Heart right ventricle (tissue), 16 donors: ENCODE results near the gene DCLK1. TPM values are rescaled to one million over a fixed set of nuclear protein-coding genes. Genes with fewer than 3 reads are reported as not detected.
"Not testable (repeated sequence)": the region's sequence is repeated elsewhere in the genome, so short reads cannot be mapped to it uniquely, and the experiment has no call there.

Experiments used
- ATAC-seq, 8 donors: fragments of 200-7000 bp; cut with Tn5 transposase; one replicate each; pipeline ENCODE4 v1.9.1; 2020; ENCODE audit warnings: mild to moderate bottlenecking in 8 of 8, moderate library complexity in 8 of 8, moderate number of reproducible peaks in 1 of 8
- DNase-seq, 2 donors: peaks; one replicate each; pipeline ENCODE4 v3.0.0-alpha.2; 2020
- H3K27ac ChIP-seq, 10 donors: fragments of 200-600 bp; sonication (generic) in 2 of 10; one replicate each; pipeline versions ENCODE4 v1.5.0 to v1.8.0; 2020 to 2022; ENCODE audit warnings: mild to moderate bottlenecking in 3 of 10
- H3K27me3 ChIP-seq, 7 donors: fragments of 200-600 bp; one replicate each; pipeline ENCODE4 v1.8.0; 2021 to 2022; ENCODE audit warnings: mild to moderate bottlenecking in 2 of 7
- H3K36me3 ChIP-seq, 9 donors: fragments of 200-600 bp; sonication (generic) in 1 of 9; one replicate each; pipeline versions ENCODE4 v1.5.0 to v1.8.0; 2020 to 2022; ENCODE audit warnings: mild to moderate bottlenecking in 2 of 9
- H3K4me1 ChIP-seq, 9 donors: fragments of 200-600 bp; sonication (generic) in 1 of 9; one replicate each; pipeline versions ENCODE4 v1.5.0 to v1.8.0; 2020 to 2022; ENCODE audit warnings: mild to moderate bottlenecking in 4 of 9
- H3K4me3 ChIP-seq, 10 donors: fragments of 200-600 bp; sonication (generic) in 2 of 10; one replicate each; pipeline versions ENCODE4 v1.5.0 to v1.8.0; 2020 to 2022; ENCODE audit warnings: mild to moderate bottlenecking in 7 of 10, moderate library complexity in 2 of 10
- H3K9me3 ChIP-seq, 11 donors: fragments of 200-600 bp in 10 of 11; sonication (generic) in 2 of 11; one replicate each; pipeline versions ENCODE4 v1.5.0 to v1.8.0; 2013 to 2022; ENCODE audit warnings: mild to moderate bottlenecking in 2 of 11, control low read depth in 1 of 11, moderate library complexity in 1 of 11
- WGBS, 2 donors: extraction: QIAGEN DNeasy Blood & Tissue Kit; methylation state at CpG; one replicate each; pipeline ENCODE4 v1.1.7; 2013; ENCODE audit warnings: inconsistent platforms in 1 of 2; 5-methylcytosine and 5-hydroxymethylcytosine counted together
- intact Hi-C, 10 donors: fragments of 100-400 bp; cut with DNase I; formaldehyde crosslinking; loops; one replicate each; pipeline versions ENCODE4 v1.11.1 to v1.14.2; 2022
- polyA plus RNA-seq, 2 donors: library from polyadenylated mRNA; stranded (reverse); fragments of 200-250 nt; gene quantifications; one replicate each; pipeline ENCODE4 v1.2.3, GENCODE V29; 2013
- total RNA-seq, 10 donors: library from RNA; stranded (reverse); fragmentation: NEBNext Ultra II Directional in 3 of 10; extraction: Animal tissue kit (Norgen Biotek cat#: 25700) in 3 of 10; gene quantifications; one replicate each; pipeline versions ENCODE4 v1.2.1 to v1.2.4, GENCODE V29; 2021 to 2023
- TF ChIP-seq, protein P1 (sequence below), 9 donors: fragments of 200-600 bp; sonication (generic) in 2 of 9; IDR thresholded peaks; one replicate each; pipeline versions ENCODE4 v1.5.0 to v1.8.0; 2021 to 2022; ENCODE audit warnings: antibody characterized with exemption in 9 of 9, mild to moderate bottlenecking in 5 of 9, moderate library complexity in 1 of 9
- donor health status: Arrhythmogenic right ventricular cardiomyopathy.
- donor health status: ischemic (EF 13 %, LVEDD 7.1; RV severe dilation, severe dysfunction).
- donor health status: healthy with polysubstance abuse.
- donor health status: DM: no; HTN: yes; CAD: no.
- donor health status: DM: no; HTN: no; CAD: no.
- donor health status: ischemic (EF 25% LVEDD 6.9; RV normal size, moderate dysfunction).
- donor health status: ischemic (EF 25% LVEDD 5.7; RV mildly dilated, moderate dysfunction).
- donor health status: healthy.
- donor health status: DM: yes; HTN: yes; CAD: no.
- donor health status: Ischemic cardiomyopathy.
- donor health status: ischemic (EF 35%, LVEDD 5.7; RV mildly dilated, moderate dysfunction).
- donor health status: nonischemic (EF 11% LVEDD 7.7; RV severe dilation, severe dysfunction).
- donor health status: DM: yes; HTN: yes; CAD: no.
- donor health status: PGD.
- donor health status: ischemic (EF 29% LVEDD 5.4; RV normal size, mild dysfunction).
- donor health status: nonischemic (EF 23%, LVEDD 6.1; RV moderate dilation, normal function).

DCLK1 gene
- total and polyA plus RNA-seq, 12 donors = 3.4 to 16.9 (median 9.1) TPM

DNA sequence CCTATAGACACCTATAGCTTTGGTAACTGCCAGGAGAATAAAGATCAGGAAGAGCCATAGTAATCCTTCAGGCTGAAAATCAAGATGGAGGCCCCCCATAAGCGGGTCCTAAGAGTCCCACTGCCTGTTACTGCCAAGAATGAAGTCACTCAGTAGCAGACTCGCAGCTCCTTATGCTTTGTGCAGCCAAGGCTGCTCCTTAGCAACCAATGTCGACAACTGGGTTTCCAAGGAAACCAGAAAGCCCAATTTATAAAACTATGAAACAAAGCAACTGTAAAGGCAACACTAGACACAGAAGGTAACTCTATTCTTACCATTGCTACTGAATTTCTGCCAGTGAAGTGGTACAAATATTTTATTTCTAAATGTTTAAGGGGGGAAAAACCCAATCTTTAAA is 56.5 kb downstream of the DCLK1 start:
- ATAC-seq (peak in 2 of 8 donors; percentile 23 to 34), DNase-seq (no peak)
- TF ChIP-seq, protein P1, sequence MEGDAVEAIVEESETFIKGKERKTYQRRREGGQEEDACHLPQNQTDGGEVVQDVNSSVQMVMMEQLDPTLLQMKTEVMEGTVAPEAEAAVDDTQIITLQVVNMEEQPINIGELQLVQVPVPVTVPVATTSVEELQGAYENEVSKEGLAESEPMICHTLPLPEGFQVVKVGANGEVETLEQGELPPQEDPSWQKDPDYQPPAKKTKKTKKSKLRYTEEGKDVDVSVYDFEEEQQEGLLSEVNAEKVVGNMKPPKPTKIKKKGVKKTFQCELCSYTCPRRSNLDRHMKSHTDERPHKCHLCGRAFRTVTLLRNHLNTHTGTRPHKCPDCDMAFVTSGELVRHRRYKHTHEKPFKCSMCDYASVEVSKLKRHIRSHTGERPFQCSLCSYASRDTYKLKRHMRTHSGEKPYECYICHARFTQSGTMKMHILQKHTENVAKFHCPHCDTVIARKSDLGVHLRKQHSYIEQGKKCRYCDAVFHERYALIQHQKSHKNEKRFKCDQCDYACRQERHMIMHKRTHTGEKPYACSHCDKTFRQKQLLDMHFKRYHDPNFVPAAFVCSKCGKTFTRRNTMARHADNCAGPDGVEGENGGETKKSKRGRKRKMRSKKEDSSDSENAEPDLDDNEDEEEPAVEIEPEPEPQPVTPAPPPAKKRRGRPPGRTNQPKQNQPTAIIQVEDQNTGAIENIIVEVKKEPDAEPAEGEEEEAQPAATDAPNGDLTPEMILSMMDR (IDR thresholded peaks at IDR 0.05) = no peak
- Histone ChIP-seq H3K27ac (no peak overlapping the region), H3K27me3 (no peaks in the 10 kb centered on the region), H3K36me3 (no peaks in the 10 kb centered on the region), H3K4me3 (no peak overlapping the region), H3K4me1 (peaks cover 0 to 4% (median 0%) of the 10 kb centered on the region in 9 donors), H3K9me3 (no peaks in the 10 kb centered on the region)
- intact Hi-C loops = no loop called here
- WGBS, 2 donors = 45 to 51% methylated on average over 3 of the region's 3 CpGs

DNA sequence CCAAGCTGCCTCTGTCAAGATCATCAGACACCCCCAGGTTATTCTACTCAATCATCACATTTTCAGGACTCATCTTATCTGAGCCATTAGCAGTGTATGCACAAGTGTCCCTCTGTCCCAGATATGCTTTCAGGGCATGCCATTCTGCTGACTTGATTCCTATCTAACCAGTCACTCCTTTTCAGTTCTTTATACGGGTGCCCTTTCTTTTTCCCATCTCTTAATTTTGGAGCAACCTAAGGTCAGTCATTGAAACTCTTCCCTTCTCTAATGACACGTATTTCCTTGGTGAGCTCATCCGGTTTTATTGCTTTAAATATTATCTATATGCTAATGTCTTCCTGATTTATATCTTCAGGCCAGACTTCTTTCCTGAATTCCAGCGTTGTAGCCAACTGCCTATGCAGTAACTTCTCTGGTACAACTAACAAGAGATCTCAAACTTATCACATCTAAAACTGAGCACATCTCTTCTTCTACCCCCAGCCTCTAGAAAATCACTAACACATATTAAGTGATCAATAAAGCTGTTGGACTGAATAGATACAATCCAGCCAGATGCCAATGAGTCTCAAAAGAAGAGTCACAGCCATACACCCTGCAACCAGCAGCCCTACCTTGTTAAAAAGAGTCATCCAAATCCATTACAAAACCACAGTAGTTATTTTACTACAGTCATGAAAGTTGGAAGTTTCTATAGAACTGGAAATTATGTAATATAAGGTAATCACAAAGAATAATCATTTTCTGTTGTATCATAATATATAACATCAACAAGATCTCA is 58.8 kb downstream of the DCLK1 start:
- 65 to 66% methylated on average over 4 of the region's 4 CpGs for WGBS, 2 donors
- Histone ChIP-seq H3K27ac (no peak overlapping the region), H3K9me3 (no peaks in the 10 kb centered on the region), H3K4me3 (no peak overlapping the region), H3K27me3 (no peaks in the 10 kb centered on the region), H3K4me1 (peaks cover 0 to 18% (median 0%) of the 10 kb centered on the region in 9 donors), H3K36me3 (no peaks in the 10 kb centered on the region)
- intact Hi-C loops = no loop called here
- TF ChIP-seq, protein P1 (IDR thresholded peaks at IDR 0.05) = no peak
- DNase-seq (no peak), ATAC-seq (no peak)

DNA sequence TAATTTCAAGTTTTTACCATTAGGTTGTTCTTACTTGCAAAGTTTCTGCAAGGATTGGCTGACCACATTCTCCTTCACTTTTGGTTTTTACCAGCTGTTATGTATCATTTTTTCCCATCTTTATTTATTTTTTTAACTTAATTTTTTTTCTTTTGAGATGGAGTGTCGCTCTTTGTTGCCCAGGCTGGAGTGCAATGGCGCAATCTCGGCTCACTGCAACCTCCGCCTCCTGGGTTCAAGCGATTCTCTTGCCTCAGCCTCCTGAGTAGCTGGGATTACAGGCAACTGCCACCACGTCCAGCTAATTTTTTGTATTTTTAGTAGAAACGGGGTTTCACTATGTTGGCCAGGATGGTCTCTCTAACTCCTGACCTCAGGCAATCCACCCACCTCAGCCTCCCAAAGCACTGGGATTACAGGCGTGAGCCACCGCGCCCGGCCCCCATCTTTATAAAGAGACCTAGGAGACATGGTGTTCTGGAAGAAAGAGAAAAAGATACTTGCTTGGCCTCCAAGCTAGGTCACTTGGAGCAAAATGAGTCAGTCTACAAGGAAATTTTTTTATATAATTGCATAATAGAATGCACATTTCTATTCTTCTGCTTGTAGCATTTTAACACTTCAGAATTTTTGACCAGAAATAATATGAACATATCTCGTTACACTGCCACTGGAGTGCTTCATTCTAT is 60.5 kb downstream of the DCLK1 start:
- H3K36me3 ChIP-seq, H3K27me3 ChIP-seq, DNase-seq, H3K9me3 ChIP-seq, intact Hi-C loops: not testable (repeated sequence)
- ATAC-seq = peak in 7 of 8 donors; percentile 31 to 73 (median 37)
- Histone ChIP-seq H3K4me1 (peaks cover 0 to 18% (median 0%) of the 10 kb centered on the region in 9 donors), H3K4me3 (peak overlapping the region in 4 of 10 donors; percentile 12 to 20 (median 18)), H3K27ac (peak overlapping the region in 9 of 10 donors; percentile 24 to 64 (median 53))
- WGBS, 2 donors = 70 to 78% methylated on average over 12 of the region's 12 CpGs

DNA sequence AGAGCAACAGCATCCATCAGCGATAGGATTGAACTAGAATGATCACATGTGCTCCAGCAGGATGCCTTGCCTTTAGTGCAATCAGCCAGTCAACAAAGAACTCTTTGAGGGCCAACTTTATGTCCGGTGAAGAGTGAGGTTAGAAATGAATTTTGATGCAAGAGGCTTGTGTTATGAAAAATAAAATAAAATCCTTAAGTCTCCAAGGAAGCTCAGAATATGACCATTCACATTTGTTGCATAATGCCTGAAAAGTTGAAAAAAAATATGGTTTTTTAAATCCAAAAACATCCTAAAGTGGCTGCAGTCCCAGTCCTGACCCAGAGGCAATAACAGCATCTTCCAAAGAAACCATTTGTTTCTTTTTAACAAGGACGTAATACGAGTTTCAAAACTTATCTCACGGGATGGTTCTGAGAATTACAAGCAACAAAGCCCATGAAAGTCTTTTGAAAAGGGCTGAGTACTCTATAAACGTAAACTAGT is 61.3 kb downstream of the DCLK1 start:
- WGBS, 2 donors = 68 to 69% methylated on average over 6 of the region's 6 CpGs

More for the DNA sequence above, 61.3 kb downstream of the DCLK1 start:
- no peaks in the 10 kb centered on the region for H3K36me3 ChIP-seq
- H3K4me3 ChIP-seq = peak overlapping the region in 2 of 10 donors; percentile 12 to 16
- H3K9me3 ChIP-seq = peaks cover 0 to 5% (median 0%) of the 10 kb centered on the region in 11 donors
- TF ChIP-seq, protein P1 (IDR thresholded peaks at IDR 0.05) = no peak
- DNase-seq (no peak), ATAC-seq (peak; percentile 57 to 90 (median 82))
- peaks cover 0 to 18% (median 0%) of the 10 kb centered on the region in 9 donors for H3K4me1 ChIP-seq
- no peaks in the 10 kb centered on the region for H3K27me3 ChIP-seq
- intact Hi-C loops = no loop called here
- peak overlapping the region in 9 of 10 donors; percentile 31 to 66 (median 60) for H3K27ac ChIP-seq
